Neuronal stem cell (in vitro differentiated cells): ENCODE measurements around the gene FGF11.
A peak's percentile ranks its signal among the peaks of the same experiment; 100 is the strongest.

Experiments
- DNase-seq: peaks from one replicate; pipeline ENCODE4 v3.0.0-alpha.2; 2013; ENCODE audit warnings: low spot score
- H2AFZ ChIP-seq: one replicate; pipeline ENCODE4 v1.6.1; 2013; ENCODE audit warnings: mild to moderate bottlenecking, low read length, inconsistent platforms
- H2AK5ac ChIP-seq: 2 replicates; pipeline ENCODE4 v1.6.1; 2013; ENCODE audit warnings: low read depth, mild to moderate bottlenecking, inconsistent platforms, low read length, moderate library complexity, mixed read lengths
- H2BK120ac ChIP-seq: 2 replicates; pipeline ENCODE4 v1.6.1; 2013; ENCODE audit warnings: low read depth, mild to moderate bottlenecking, inconsistent platforms, low read length, moderate library complexity, mixed read lengths
- H2BK12ac ChIP-seq: one replicate; pipeline ENCODE4 v1.6.1; 2013; ENCODE audit warnings: low read length, inconsistent platforms
- H2BK15ac ChIP-seq: 2 replicates; pipeline ENCODE4 v1.6.1; 2013; ENCODE audit warnings: mild to moderate bottlenecking, low read length, inconsistent platforms, mixed read lengths
- H2BK5ac ChIP-seq: one replicate; pipeline ENCODE4 v1.6.1; 2013; ENCODE audit warnings: inconsistent platforms, mild to moderate bottlenecking, low read length, moderate library complexity
- H3K14ac ChIP-seq: one replicate; pipeline ENCODE4 v1.6.1; 2013; ENCODE audit warnings: low read length, inconsistent platforms
- H3K18ac ChIP-seq: 2 replicates; pipeline ENCODE4 v1.6.1; 2013; ENCODE audit warnings: low read length, inconsistent platforms
- H3K23ac ChIP-seq: 2 replicates; pipeline ENCODE4 v1.6.1; 2013; ENCODE audit warnings: low read depth, mild to moderate bottlenecking, mixed read lengths, low read length, inconsistent platforms; ENCODE audit not compliant: poor library complexity
- H3K27ac ChIP-seq: replicated peaks from 3 replicates; pipeline ENCODE4 v1.5.1; 2013; ENCODE audit warnings: low read length, inconsistent platforms
- H3K27me3 ChIP-seq, 3 experiments: 2 replicates each; pipeline ENCODE4 v1.6.1; 2013; ENCODE audit warnings: low read length in 3 of 3, mild to moderate bottlenecking in 2 of 3, inconsistent platforms in 1 of 3, low read depth in 1 of 3, mixed read lengths in 1 of 3, moderate library complexity in 1 of 3; ENCODE audit not compliant: control insufficient read depth in 3 of 3, insufficient read depth in 3 of 3
- H3K36me3 ChIP-seq, 2 donors: replicated peaks in 1 of 2; 2 replicates each; pipeline ENCODE4 v1.6.1; 2013; ENCODE audit warnings: low read length in 2 of 2; ENCODE audit not compliant: control insufficient read depth in 2 of 2, insufficient read depth in 2 of 2
- H3K4ac ChIP-seq: 2 replicates; pipeline ENCODE4 v1.6.1; 2013; ENCODE audit warnings: inconsistent platforms, mild to moderate bottlenecking, low read length, moderate library complexity
- H3K4me1 ChIP-seq, 2 donors: 1 replicate in 1 of 2; 2 replicates in 1 of 2; pipeline ENCODE4 v1.6.1; 2013; ENCODE audit warnings: low read length in 2 of 2, low read depth in 1 of 2; ENCODE audit not compliant: control insufficient read depth in 2 of 2, insufficient read depth in 1 of 2
- H3K4me2 ChIP-seq: one replicate; pipeline ENCODE4 v1.6.1; 2013; ENCODE audit warnings: mild to moderate bottlenecking, low read length, inconsistent platforms; ENCODE audit not compliant: insufficient read depth, poor library complexity, severe bottlenecking
- H3K4me3 ChIP-seq, 2 donors: 2 replicates each; pipeline ENCODE4 v1.5.1; 2013; ENCODE audit warnings: low read length in 2 of 2, mild to moderate bottlenecking in 2 of 2, inconsistent platforms in 1 of 2, moderate library complexity in 1 of 2
- H3K79me1 ChIP-seq: one replicate; pipeline ENCODE4 v1.6.1; 2013; ENCODE audit warnings: low read depth, mild to moderate bottlenecking, inconsistent platforms, low read length, moderate library complexity
- H3K9ac ChIP-seq: one replicate; pipeline ENCODE4 v1.6.1; 2013; ENCODE audit warnings: mild to moderate bottlenecking, low read depth, low read length, inconsistent platforms; ENCODE audit not compliant: poor library complexity
- H3K9me3 ChIP-seq, 2 donors: replicated peaks in 1 of 2; 2 replicates each; pipeline versions ENCODE3 to v1.6.1; 2013; ENCODE audit warnings: low read length in 2 of 2, mild to moderate bottlenecking in 2 of 2, inconsistent platforms in 1 of 2, low read depth in 1 of 2, mixed read lengths in 1 of 2, moderate library complexity in 1 of 2; ENCODE audit not compliant: control insufficient read depth in 2 of 2, insufficient read depth in 1 of 2
- H4K8ac ChIP-seq: one replicate; pipeline ENCODE4 v1.6.1; 2013; ENCODE audit warnings: low read depth, mild to moderate bottlenecking, inconsistent platforms, low read length, moderate library complexity
- H4K91ac ChIP-seq: one replicate; pipeline ENCODE4 v1.6.1; 2013; ENCODE audit warnings: low read length, low read depth, mild to moderate bottlenecking, inconsistent platforms; ENCODE audit not compliant: poor library complexity
- WGBS, 2 donors: extraction: QIAGEN DNeasy Blood & Tissue Kit; methylation state at CpG; one replicate each; pipeline ENCODE4 v1.1.7; 2013; ENCODE audit warnings: missing lambda C conversion rate in 2 of 2, mixed read lengths in 1 of 2; ENCODE audit not compliant: insufficient read length in 2 of 2, insufficient replicate concordance in 1 of 2; ENCODE audit errors: extremely low coverage in 2 of 2; 5-methylcytosine and 5-hydroxymethylcytosine counted together

Gene FGF11

DNA sequence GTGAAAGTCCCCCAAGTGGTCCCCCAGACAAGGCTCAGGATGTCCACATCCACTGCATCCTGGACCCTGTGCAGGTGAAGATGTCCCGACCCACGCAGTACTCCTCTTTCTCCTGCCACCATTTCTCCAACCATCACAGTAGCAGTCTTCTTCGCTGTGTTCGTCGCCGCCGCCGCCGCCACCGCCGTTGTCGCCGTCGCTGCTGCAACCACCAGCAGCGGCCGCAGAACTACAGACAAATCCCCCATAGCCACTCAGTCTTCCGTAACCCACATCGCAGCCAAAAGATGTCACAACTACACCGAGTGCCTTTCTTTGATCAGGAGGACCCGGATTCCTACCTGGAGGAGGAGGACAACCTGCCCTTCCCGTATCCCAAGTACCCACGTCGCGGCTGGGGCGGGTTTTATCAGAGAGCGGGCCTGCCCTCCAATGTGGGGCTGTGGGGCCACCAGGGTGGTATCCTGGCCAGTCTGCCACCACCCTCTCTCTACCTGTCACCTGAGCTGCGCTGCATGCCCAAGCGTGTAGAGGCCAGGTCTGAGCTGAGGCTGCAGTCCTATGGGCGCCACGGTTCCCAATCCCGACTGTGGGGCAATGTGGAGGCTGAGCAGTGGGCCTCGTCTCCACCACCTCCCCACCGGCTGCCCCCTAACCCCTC lies 13.0 kb upstream of the FGF11 start:
- peaks cover 0 to 4% of the 10 kb centered on the region in 2 donors for H3K4me1 ChIP-seq
- no peak overlapping the region for H2BK120ac ChIP-seq
- H2AFZ ChIP-seq = no peak overlapping the region
- H2BK15ac ChIP-seq = peak overlapping the region; percentile 87
- H3K9me3 ChIP-seq = no peaks in the 10 kb centered on the region
- H3K14ac ChIP-seq = peak overlapping the region; percentile 56
- H3K27me3 ChIP-seq = no peaks in the 10 kb centered on the region
- no peak overlapping the region for H3K27ac ChIP-seq
- H2BK5ac ChIP-seq = peak overlapping the region; percentile 39
- H3K4me3 ChIP-seq = no peak overlapping the region
- H2BK12ac ChIP-seq = no peak overlapping the region
- H3K23ac ChIP-seq = peak overlapping the region; percentile 55
- H3K36me3 ChIP-seq = no peaks in the 10 kb centered on the region
- H3K4ac ChIP-seq = no peak overlapping the region
- peak overlapping the region; percentile 38 for H3K18ac ChIP-seq
- no peak overlapping the region for H4K8ac ChIP-seq
- no peak for DNase-seq
- peak overlapping the region; percentile 60 for H3K9ac ChIP-seq
- peak overlapping the region; percentile 97 for H2AK5ac ChIP-seq
- H4K91ac ChIP-seq = no peak overlapping the region
- H3K79me1 ChIP-seq = peaks cover 3% of the 10 kb centered on the region
- no CpG with 5 or more reads among the region's 33 CpGs for WGBS, 2 donors
- no peak overlapping the region for H3K4me2 ChIP-seq

DNA sequence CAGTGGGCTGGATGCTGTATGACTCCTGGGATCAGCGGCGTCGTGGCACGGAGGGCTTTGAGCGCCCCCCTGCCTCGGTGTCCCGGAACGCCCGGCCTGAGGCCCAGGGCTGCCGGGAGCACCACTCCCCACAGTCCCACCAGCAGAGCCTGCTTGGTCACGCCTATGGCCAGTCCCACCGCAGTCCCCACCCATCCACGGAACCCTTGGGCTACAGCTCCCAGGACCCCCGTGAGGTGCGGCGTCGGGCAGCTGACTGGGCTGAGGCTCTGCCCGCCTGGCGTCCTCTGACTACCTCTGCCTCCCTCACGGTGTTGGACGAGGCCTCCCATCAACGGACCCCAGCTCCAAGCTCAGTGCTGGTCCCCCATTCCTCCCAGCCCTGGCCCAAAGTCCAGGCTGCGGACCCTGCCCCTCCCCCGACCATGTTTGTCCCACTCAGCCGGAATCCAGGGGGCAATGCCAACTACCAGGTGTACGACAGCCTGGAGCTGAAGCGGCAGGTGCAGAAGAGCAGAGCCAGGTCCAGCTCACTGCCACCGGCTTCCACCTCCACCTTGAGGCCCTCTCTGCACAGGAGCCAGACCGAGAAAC lies 12.3 kb upstream of the FGF11 start:
- Histone ChIP-seq H3K14ac (peak overlapping the region; percentile 63), H3K79me1 (peaks cover 3% of the 10 kb centered on the region), H3K36me3 (no peaks in the 10 kb centered on the region), H3K23ac (peak overlapping the region; percentile 1), H2BK5ac (peak overlapping the region; percentile 79), H3K27me3 (no peaks in the 10 kb centered on the region), H3K9ac (no peak overlapping the region), H3K4me3 (no peak overlapping the region), H2BK15ac (peak overlapping the region; percentile 87), H3K27ac (no peak overlapping the region), H2AFZ (no peak overlapping the region), H3K18ac (peak overlapping the region; percentile 65), H4K8ac (no peak overlapping the region), H3K4ac (no peak overlapping the region), H3K4me2 (no peak overlapping the region), H4K91ac (no peak overlapping the region), H2AK5ac (peak overlapping the region; percentile 97), H2BK12ac (peak overlapping the region; percentile 42), H3K4me1 (peaks cover 0 to 1% of the 10 kb centered on the region in 2 donors), H2BK120ac (no peak overlapping the region), H3K9me3 (no peaks in the 10 kb centered on the region)
- no CpG with 5 or more reads among the region's 29 CpGs for WGBS, 2 donors
- no peak for DNase-seq

DNA sequence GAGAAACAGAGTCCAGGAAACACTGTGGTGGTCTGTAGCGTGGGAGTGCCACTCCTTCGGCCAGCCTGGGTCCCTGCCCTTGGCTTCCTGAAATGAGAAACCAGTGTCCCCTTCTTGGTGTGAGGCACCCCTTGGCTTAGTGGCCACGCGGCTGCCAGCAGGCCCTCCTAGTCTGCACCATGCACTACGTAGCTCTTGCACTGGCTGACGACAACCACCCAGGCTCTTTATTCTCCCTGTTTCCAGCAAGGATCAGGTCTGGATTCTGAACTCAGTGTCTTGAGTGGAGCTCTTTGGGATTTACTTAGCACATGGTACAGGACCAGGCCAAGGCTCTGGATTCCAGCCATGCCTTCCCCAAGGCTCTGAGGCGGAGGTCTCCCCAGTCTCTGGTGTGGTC lies 11.8 kb upstream of the FGF11 start:
- H2BK12ac ChIP-seq = peak overlapping the region; percentile 42
- DNase-seq = no peak
- H4K91ac ChIP-seq = no peak overlapping the region
- peak overlapping the region; percentile 87 for H2BK15ac ChIP-seq
- H2AFZ ChIP-seq = no peak overlapping the region
- WGBS, 2 donors = no CpG with 5 or more reads among the region's 7 CpGs
- no peak overlapping the region for H3K9ac ChIP-seq
- H3K36me3 ChIP-seq = no peaks in the 10 kb centered on the region
- H3K9me3 ChIP-seq = no peaks in the 10 kb centered on the region
- H3K27me3 ChIP-seq = no peaks in the 10 kb centered on the region
- H3K4me3 ChIP-seq = no peak overlapping the region
- H3K14ac ChIP-seq = peak overlapping the region; percentile 63
- H3K23ac ChIP-seq = no peak overlapping the region
- H3K4ac ChIP-seq = no peak overlapping the region
- H2BK5ac ChIP-seq = peak overlapping the region; percentile 79
- H2BK120ac ChIP-seq = no peak overlapping the region
- no peak overlapping the region for H3K4me2 ChIP-seq
- peak overlapping the region; percentile 65 for H3K18ac ChIP-seq
- no peak overlapping the region for H3K27ac ChIP-seq
- peaks cover 3% of the 10 kb centered on the region for H3K79me1 ChIP-seq
- H4K8ac ChIP-seq = no peak overlapping the region
- peak overlapping the region; percentile 97 for H2AK5ac ChIP-seq
- no peaks in the 10 kb centered on the region for H3K4me1 ChIP-seq

DNA sequence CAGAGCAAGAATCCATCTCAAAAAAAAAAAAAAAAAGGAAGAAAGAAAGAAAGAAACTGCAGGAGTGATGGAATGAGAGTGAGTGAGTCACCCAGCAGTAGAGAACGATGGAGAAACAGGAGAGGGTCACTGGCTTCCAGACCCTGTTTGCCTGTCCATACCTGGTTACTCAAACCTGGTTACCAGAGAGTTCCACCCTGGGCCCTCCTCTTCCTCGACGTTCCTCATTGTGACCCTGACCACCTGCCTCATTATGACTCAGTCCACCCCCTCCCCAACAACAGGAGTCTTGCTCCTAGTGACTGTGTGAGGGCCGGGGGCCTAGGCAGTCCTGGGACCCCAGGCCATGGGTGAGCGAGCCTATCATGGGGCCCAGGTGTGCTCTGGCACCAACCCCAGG lies 10.8 kb upstream of the FGF11 start, which contains the start of gene SPEM3:
Gene SPEM3, plus strand, starts transcription at position 301 of the 400 bp plus-strand sequence. Its CDS starts 46 bp downstream, at position 347.
- DNase-seq = no peak
- H3K14ac ChIP-seq = no peak within 1 kb of the TSS
- H2BK12ac ChIP-seq = peak within 1 kb of the TSS; percentile 63
- no peak within 1 kb of the TSS for H3K4me2 ChIP-seq
- H2BK5ac ChIP-seq = peak within 1 kb of the TSS; percentile 79
- H3K9ac ChIP-seq = no peak within 1 kb of the TSS
- no peak within 1 kb of the TSS for H3K23ac ChIP-seq
- H2AK5ac ChIP-seq = peak within 1 kb of the TSS; percentile 97
- no peaks in the 10 kb centered on the region for H3K36me3 ChIP-seq
- no peak within 1 kb of the TSS for H4K8ac ChIP-seq
- H2BK15ac ChIP-seq = peak within 1 kb of the TSS; percentile 87
- H4K91ac ChIP-seq = peak within 1 kb of the TSS; percentile 22
- H3K27me3 ChIP-seq = no peaks in the 10 kb centered on the region
- no peaks in the 10 kb centered on the region for H3K9me3 ChIP-seq
- H3K4ac ChIP-seq = no peak within 1 kb of the TSS
- no peak within 1 kb of the TSS for H2AFZ ChIP-seq
- H3K79me1 ChIP-seq = peaks cover 3% of the 10 kb centered on the region
- no peak within 1 kb of the TSS for H2BK120ac ChIP-seq
- no peak within 1 kb of the TSS for H3K18ac ChIP-seq
- H3K4me3 ChIP-seq = peak within 1 kb of the TSS in 1 of 2 donors; percentile 44
- no peaks in the 10 kb centered on the region for H3K4me1 ChIP-seq
- no CpG with 5 or more reads among the region's 5 CpGs for WGBS, 2 donors
- no peak within 1 kb of the TSS for H3K27ac ChIP-seq
